ENCODE results near the gene NEU1. TPM values are rescaled to one million over a fixed set of nuclear protein-coding genes. Genes with fewer than 3 reads are reported as not detected.

NEU1 gene
- polyA plus RNA-seq, 1 of the 3 experiments (the other 2 are of a cell fraction), result 43.0 TPM

DNA sequence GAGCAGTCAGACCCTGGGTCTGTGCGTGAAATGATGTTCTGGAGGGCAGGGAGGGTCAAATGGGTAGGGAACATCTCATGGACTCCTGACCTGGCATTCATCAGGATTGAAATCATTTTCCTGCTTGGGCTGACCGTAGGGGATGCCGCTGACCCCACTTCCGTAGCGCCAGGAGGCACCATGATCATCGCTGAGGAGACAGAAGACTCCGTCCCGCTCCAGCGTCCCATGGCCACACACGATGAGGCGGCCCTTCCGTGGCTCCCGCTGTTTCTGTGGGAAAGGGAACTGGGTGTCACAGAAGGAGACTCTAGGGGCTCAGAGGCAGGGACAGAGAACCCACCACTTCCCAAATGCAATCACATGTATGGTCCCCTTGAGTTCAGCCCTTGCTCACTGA lies 2.3 kb downstream of the NEU1 start (continued):
- TF ChIP-seq, protein P1, sequence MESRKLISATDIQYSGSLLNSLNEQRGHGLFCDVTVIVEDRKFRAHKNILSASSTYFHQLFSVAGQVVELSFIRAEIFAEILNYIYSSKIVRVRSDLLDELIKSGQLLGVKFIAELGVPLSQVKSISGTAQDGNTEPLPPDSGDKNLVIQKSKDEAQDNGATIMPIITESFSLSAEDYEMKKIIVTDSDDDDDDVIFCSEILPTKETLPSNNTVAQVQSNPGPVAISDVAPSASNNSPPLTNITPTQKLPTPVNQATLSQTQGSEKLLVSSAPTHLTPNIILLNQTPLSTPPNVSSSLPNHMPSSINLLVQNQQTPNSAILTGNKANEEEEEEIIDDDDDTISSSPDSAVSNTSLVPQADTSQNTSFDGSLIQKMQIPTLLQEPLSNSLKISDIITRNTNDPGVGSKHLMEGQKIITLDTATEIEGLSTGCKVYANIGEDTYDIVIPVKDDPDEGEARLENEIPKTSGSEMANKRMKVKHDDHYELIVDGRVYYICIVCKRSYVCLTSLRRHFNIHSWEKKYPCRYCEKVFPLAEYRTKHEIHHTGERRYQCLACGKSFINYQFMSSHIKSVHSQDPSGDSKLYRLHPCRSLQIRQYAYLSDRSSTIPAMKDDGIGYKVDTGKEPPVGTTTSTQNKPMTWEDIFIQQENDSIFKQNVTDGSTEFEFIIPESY (IDR thresholded peaks at IDR 0.05; ENCODE audit: borderline replicate concordance, low read depth), result no peak
- TF ChIP-seq TEAD4 (IDR thresholded peaks at IDR 0.05; ENCODE audit: borderline replicate concordance, insufficient read depth) (no peak), ELF1 (IDR thresholded peaks at IDR 0.05) (no peak)

DNA sequence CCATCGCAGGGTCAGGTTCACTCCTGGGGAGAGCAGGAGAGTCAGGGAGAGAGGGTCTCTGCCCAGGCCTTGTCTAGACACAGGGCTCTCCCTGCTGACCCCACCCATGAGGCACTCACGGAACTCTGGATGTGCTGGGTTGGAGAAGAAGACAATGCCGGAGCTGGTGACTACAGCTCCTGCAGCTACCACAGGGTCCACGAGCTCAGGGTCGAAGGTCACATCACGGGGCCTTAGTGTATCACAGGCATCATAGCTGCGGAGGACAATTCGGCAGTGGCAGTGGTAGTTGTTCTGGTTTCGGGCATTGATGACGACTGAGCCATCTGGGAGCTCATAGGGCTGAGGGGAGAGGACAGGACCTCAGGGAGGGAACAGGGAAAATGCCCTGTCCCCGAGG lies 2.7 kb downstream of the NEU1 start:
- H3K79me2 ChIP-seq (ENCODE audit: insufficient read depth), result peaks cover 10% of the 10 kb centered on the region
- H3K9me3 ChIP-seq, result no peaks in the 10 kb centered on the region
- no peak overlapping the region for H3K4me3 ChIP-seq (ENCODE audit: low read depth in 2 of 2, low read length in 1 of 2)
- H2AFZ ChIP-seq (ENCODE audit: low read depth), result no peak overlapping the region
- ChIA-PET CTCF (no interaction called here), POLR2A (no interaction called here)
- TF ChIP-seq GATA2 (CRISPR knock-in tag; IDR thresholded peaks at IDR 0.05) (no peak), TEAD4 (IDR thresholded peaks at IDR 0.05; ENCODE audit: borderline replicate concordance, insufficient read depth) (no peak), RFX5 (IDR thresholded peaks at IDR 0.05; ENCODE audit: low read length) (no peak), TCF12 (IDR thresholded peaks at IDR 0.05) (no peak), FOXJ3 (CRISPR knock-in tag; IDR thresholded peaks at IDR 0.05) (no peak)
- TF ChIP-seq, protein P2, sequence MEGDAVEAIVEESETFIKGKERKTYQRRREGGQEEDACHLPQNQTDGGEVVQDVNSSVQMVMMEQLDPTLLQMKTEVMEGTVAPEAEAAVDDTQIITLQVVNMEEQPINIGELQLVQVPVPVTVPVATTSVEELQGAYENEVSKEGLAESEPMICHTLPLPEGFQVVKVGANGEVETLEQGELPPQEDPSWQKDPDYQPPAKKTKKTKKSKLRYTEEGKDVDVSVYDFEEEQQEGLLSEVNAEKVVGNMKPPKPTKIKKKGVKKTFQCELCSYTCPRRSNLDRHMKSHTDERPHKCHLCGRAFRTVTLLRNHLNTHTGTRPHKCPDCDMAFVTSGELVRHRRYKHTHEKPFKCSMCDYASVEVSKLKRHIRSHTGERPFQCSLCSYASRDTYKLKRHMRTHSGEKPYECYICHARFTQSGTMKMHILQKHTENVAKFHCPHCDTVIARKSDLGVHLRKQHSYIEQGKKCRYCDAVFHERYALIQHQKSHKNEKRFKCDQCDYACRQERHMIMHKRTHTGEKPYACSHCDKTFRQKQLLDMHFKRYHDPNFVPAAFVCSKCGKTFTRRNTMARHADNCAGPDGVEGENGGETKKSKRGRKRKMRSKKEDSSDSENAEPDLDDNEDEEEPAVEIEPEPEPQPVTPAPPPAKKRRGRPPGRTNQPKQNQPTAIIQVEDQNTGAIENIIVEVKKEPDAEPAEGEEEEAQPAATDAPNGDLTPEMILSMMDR (IDR thresholded peaks at IDR 0.05), result no peak
- TF ChIP-seq, protein P3, sequence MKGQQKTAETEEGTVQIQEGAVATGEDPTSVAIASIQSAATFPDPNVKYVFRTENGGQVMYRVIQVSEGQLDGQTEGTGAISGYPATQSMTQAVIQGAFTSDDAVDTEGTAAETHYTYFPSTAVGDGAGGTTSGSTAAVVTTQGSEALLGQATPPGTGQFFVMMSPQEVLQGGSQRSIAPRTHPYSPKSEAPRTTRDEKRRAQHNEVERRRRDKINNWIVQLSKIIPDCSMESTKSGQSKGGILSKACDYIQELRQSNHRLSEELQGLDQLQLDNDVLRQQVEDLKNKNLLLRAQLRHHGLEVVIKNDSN (IDR thresholded peaks at IDR 0.05; ENCODE audit: borderline replicate concordance, low read depth), result no peak
- H3K4me1 ChIP-seq (ENCODE audit: control insufficient read depth in 1 of 2, insufficient read depth in 2 of 2, low read depth in 1 of 2, low read length in 1 of 2), result peaks cover 0 to 14% of the 10 kb centered on the region in 2 experiments; a peak in 1 of 4 replicates
- H3F3A ChIP-seq (replicated peaks; ENCODE audit: insufficient read depth), result peaks cover 15% of the 10 kb centered on the region
- H3K36me3 ChIP-seq (replicated peaks in 1 of 2; ENCODE audit: control insufficient read depth in 1 of 2, insufficient read depth in 2 of 2, low read length in 1 of 2), result peaks cover 4 to 11% of the 10 kb centered on the region in 2 experiments
- no peak for DNase-seq
- H3K4me2 ChIP-seq, result no peak overlapping the region
- H3K9ac ChIP-seq, result no peak overlapping the region
- H3K27me3 ChIP-seq (ENCODE audit: insufficient read depth), result no peaks in the 10 kb centered on the region
- no peaks in the 10 kb centered on the region for H4K20me1 ChIP-seq (ENCODE audit: insufficient read depth)
- no peaks in the 10 kb centered on the region for H3K9me2 ChIP-seq
- 79% methylated on average over 7 of the region's 11 CpGs for WGBS (ENCODE audit: low lambda C conversion rate)
- no peak overlapping the region for H3K27ac ChIP-seq (ENCODE audit: low read depth in 2 of 2, low read length in 1 of 2)

DNA sequence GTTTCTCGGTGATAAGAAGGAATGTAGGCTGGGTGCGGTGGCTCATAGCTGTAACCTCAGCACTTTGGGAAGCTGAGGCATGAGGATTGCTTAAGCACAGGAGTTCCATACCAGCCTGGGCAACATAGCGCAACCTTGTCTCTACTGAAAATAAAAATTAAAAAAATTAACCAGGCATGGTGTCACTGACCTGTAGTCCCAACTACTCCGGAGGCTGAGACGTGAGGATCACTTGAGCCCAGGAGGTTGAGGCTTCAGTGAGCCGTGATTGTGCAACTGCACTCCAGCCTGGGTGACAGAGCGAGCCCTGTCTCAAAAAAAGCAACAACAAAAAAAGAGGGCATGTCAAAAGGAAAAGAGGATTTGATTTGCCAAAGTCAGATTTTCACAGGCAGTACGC lies 3.9 kb downstream of the NEU1 start:
- Histone ChIP-seq H2AFZ (ENCODE audit: low read depth) (no peak overlapping the region), H3K27me3 (ENCODE audit: insufficient read depth) (no peaks in the 10 kb centered on the region), H3K27ac (ENCODE audit: low read depth in 2 of 2, low read length in 1 of 2) (no peak overlapping the region), H3K36me3 (replicated peaks in 1 of 2; ENCODE audit: control insufficient read depth in 1 of 2, insufficient read depth in 2 of 2, low read length in 1 of 2) (peaks cover 4 to 11% of the 10 kb centered on the region in 2 experiments), H3F3A (replicated peaks; ENCODE audit: insufficient read depth) (peaks cover 7% of the 10 kb centered on the region), H4K20me1 (ENCODE audit: insufficient read depth) (no peaks in the 10 kb centered on the region), H3K4me3 (ENCODE audit: low read depth in 2 of 2, low read length in 1 of 2) (no peak overlapping the region), H3K4me1 (ENCODE audit: control insufficient read depth in 1 of 2, insufficient read depth in 2 of 2, low read depth in 1 of 2, low read length in 1 of 2) (peaks cover 0 to 7% of the 10 kb centered on the region in 2 experiments; a peak in 1 of 4 replicates), H3K9me2 (no peaks in the 10 kb centered on the region), H3K79me2 (ENCODE audit: insufficient read depth) (peaks cover 10% of the 10 kb centered on the region), H3K9me3 (no peaks in the 10 kb centered on the region), H3K9ac (no peak overlapping the region), H3K4me2 (no peak overlapping the region)
- CTCF ChIA-PET, result no interaction called here
- POLR2A ChIA-PET, result no interaction called here
- DNase-seq, result no peak
- 94% methylated on average over 8 of the region's 8 CpGs for WGBS (ENCODE audit: low lambda C conversion rate)
- TF ChIP-seq, protein P4, sequence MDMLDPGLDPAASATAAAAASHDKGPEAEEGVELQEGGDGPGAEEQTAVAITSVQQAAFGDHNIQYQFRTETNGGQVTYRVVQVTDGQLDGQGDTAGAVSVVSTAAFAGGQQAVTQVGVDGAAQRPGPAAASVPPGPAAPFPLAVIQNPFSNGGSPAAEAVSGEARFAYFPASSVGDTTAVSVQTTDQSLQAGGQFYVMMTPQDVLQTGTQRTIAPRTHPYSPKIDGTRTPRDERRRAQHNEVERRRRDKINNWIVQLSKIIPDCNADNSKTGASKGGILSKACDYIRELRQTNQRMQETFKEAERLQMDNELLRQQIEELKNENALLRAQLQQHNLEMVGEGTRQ (IDR thresholded peaks at IDR 0.05; ENCODE audit: borderline replicate concordance, low read depth, low read length), result no peak
- TF ChIP-seq, protein P3 (IDR thresholded peaks at IDR 0.05; ENCODE audit: borderline replicate concordance, low read depth), result no peak
- no peak for TF ChIP-seq FOSL2 (IDR thresholded peaks at IDR 0.05; ENCODE audit: borderline replicate concordance, low read depth)
- no peak for TF ChIP-seq JUND (IDR thresholded peaks at IDR 0.05)
- TF ChIP-seq EP300 (IDR thresholded peaks at IDR 0.05; ENCODE audit: borderline replicate concordance in 1 of 2, low read depth in 1 of 2, low read length in 1 of 2), result no peak
- TF ChIP-seq RCOR1 (IDR thresholded peaks at IDR 0.05; ENCODE audit: low read length), result no peak
- TF ChIP-seq FOXM1 (IDR thresholded peaks at IDR 0.05; ENCODE audit: low read depth), result no peak
- TF ChIP-seq RAD21 (IDR thresholded peaks at IDR 0.05; ENCODE audit: low read length), result no peak
- TF ChIP-seq TAF1 (IDR thresholded peaks at IDR 0.05; ENCODE audit: borderline replicate concordance, low read depth, low read length), result no peak
- TF ChIP-seq, protein P1 (IDR thresholded peaks at IDR 0.05; ENCODE audit: borderline replicate concordance, low read depth), result no peak
- no peak for TF ChIP-seq GATA2 (CRISPR knock-in tag; IDR thresholded peaks at IDR 0.05)
- TF ChIP-seq FOXJ3 (CRISPR knock-in tag; IDR thresholded peaks at IDR 0.05), result no peak
